ENCODE measurements around the gene DUT.

DUT gene

GRCh38 chr15:48330105-48330785 is 984 bp upstream of the DUT start:
- TF ChIP-seq, protein P1, sequence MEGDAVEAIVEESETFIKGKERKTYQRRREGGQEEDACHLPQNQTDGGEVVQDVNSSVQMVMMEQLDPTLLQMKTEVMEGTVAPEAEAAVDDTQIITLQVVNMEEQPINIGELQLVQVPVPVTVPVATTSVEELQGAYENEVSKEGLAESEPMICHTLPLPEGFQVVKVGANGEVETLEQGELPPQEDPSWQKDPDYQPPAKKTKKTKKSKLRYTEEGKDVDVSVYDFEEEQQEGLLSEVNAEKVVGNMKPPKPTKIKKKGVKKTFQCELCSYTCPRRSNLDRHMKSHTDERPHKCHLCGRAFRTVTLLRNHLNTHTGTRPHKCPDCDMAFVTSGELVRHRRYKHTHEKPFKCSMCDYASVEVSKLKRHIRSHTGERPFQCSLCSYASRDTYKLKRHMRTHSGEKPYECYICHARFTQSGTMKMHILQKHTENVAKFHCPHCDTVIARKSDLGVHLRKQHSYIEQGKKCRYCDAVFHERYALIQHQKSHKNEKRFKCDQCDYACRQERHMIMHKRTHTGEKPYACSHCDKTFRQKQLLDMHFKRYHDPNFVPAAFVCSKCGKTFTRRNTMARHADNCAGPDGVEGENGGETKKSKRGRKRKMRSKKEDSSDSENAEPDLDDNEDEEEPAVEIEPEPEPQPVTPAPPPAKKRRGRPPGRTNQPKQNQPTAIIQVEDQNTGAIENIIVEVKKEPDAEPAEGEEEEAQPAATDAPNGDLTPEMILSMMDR (conservative IDR thresholded peaks at IDR 0.05; ENCODE audit: low read depth, low read length) = no peak
- H2AFZ ChIP-seq (ENCODE audit: low read depth) = peak overlapping the region; percentile 85

DNA sequence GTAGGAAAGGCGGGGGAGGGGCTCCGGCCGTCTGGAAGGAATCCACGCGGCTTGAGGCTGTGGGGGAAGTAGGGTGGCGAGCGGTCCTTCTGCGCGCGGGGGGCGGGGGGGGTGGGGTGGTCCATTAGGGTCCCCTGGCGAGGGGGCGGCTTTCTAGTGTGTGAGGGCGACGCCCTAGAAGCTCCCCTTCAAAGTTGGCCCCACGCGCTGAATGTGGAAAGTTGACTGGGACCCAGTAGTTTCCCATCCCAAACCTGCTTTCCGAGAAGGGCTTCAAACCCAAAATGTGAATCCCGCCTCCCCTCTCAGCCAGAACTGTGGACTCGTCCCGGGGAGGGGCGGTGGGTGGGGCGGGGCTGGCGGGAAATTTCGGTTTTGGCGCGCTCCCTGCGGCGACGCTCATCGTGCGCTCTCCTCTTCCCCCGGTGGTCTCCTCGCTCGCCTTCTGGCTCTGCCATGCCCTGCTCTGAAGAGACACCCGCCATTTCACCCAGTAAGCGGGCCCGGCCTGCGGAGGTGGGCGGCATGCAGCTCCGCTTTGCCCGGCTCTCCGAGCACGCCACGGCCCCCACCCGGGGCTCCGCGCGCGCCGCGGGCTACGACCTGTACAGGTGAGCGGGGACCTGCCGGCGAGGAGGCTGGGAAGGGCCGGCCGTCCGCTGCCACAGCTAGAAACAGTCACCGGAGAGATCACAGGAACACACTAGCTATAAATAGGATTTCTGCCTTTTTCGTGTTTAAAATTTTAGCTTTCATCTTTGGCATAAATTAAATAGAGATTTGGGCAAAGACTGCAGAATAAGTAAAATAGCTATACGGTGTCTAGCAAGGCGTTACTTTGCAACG is 790 bp downstream of the DUT start:
- peak overlapping the region; percentile 95 for H3K27ac ChIP-seq
- TF ChIP-seq, protein P1 (conservative IDR thresholded peaks at IDR 0.05; ENCODE audit: low read depth, low read length) = no peak
- no peaks in the 10 kb centered on the region for H3K27me3 ChIP-seq (ENCODE audit: insufficient read depth, low read depth)
- H3K4me3 ChIP-seq (IDR thresholded peaks at IDR 0.05; ENCODE audit: insufficient read depth, low read depth, low read length) = peak overlapping the region; percentile 1
- peak overlapping the region; percentile 96 for H3K9ac ChIP-seq
- no peaks in the 10 kb centered on the region for H3K36me3 ChIP-seq (ENCODE audit: insufficient read depth)
- H3K79me2 ChIP-seq (ENCODE audit: insufficient read depth, low read depth) = peaks cover 42% of the 10 kb centered on the region
- peaks cover 39% of the 10 kb centered on the region for H3K4me1 ChIP-seq (ENCODE audit: low read depth, poor library complexity, severe bottlenecking)
- H4K20me1 ChIP-seq (ENCODE audit: insufficient read depth) = no peaks in the 10 kb centered on the region
- peak overlapping the region; percentile 85 for H2AFZ ChIP-seq (ENCODE audit: low read depth)
- peak overlapping the region; percentile 94 for H3K4me2 ChIP-seq

More at GRCh38 chr15:48330105-48330785, 984 bp upstream of the DUT start:
- no peaks in the 10 kb centered on the region for H3K27me3 ChIP-seq (ENCODE audit: insufficient read depth, low read depth)
- no peaks in the 10 kb centered on the region for H3K36me3 ChIP-seq (ENCODE audit: insufficient read depth)
- H3K4me3 ChIP-seq (IDR thresholded peaks at IDR 0.05; ENCODE audit: insufficient read depth, low read depth, low read length) = no peak overlapping the region
- H4K20me1 ChIP-seq (ENCODE audit: insufficient read depth) = no peaks in the 10 kb centered on the region
- H3K79me2 ChIP-seq (ENCODE audit: insufficient read depth, low read depth) = peaks cover 42% of the 10 kb centered on the region
- H3K4me2 ChIP-seq = peak overlapping the region; percentile 94
- H3K9ac ChIP-seq = peak overlapping the region; percentile 96
- H3K27ac ChIP-seq = peak overlapping the region; percentile 95
- H3K4me1 ChIP-seq (ENCODE audit: low read depth, poor library complexity, severe bottlenecking) = peaks cover 31% of the 10 kb centered on the region

GRCh38 chr15:48332642-48333034 is 1.4 kb downstream of the DUT start:
- Histone ChIP-seq H3K27ac (peak overlapping the region; percentile 95), H2AFZ (ENCODE audit: low read depth) (peak overlapping the region; percentile 85), H3K36me3 (ENCODE audit: insufficient read depth) (no peaks in the 10 kb centered on the region), H3K79me2 (ENCODE audit: insufficient read depth, low read depth) (peaks cover 42% of the 10 kb centered on the region), H3K4me3 (IDR thresholded peaks at IDR 0.05; ENCODE audit: insufficient read depth, low read depth, low read length) (no peak overlapping the region), H4K20me1 (ENCODE audit: insufficient read depth) (no peaks in the 10 kb centered on the region), H3K9ac (peak overlapping the region; percentile 96), H3K4me1 (ENCODE audit: low read depth, poor library complexity, severe bottlenecking) (peaks cover 39% of the 10 kb centered on the region), H3K4me2 (peak overlapping the region; percentile 87), H3K27me3 (ENCODE audit: insufficient read depth, low read depth) (no peaks in the 10 kb centered on the region)
- TF ChIP-seq, protein P1 (conservative IDR thresholded peaks at IDR 0.05; ENCODE audit: low read depth, low read length) = no peak

DNA sequence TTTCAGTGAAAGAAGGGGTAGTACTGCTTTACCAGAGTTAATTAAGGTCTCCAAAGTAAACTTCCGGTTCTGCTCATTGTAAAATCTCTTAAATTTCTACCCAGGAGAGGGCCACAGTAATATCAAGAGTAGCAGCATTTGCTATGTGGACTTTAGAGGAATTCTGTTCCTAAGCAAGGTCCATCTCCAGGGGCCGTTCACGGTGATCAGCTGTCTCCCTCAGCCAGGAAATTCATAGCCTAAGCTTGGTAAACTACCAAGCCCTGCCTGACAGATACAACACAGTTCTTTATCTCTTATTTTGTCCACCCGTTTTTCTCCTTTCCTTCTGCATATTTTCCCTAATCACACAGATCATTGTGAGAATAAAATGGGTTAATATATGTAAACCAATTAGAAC is 2.3 kb downstream of the DUT start:
- Histone ChIP-seq H3K4me3 (IDR thresholded peaks at IDR 0.05; ENCODE audit: insufficient read depth, low read depth, low read length) (no peak overlapping the region), H3K36me3 (ENCODE audit: insufficient read depth) (no peaks in the 10 kb centered on the region), H3K27ac (no peak overlapping the region), H3K9ac (peak overlapping the region; percentile 96; the same call in 1 of the 2 replicates), H2AFZ (ENCODE audit: low read depth) (no peak overlapping the region), H3K27me3 (ENCODE audit: insufficient read depth, low read depth) (no peaks in the 10 kb centered on the region), H3K4me2 (peak overlapping the region; percentile 87), H4K20me1 (ENCODE audit: insufficient read depth) (no peaks in the 10 kb centered on the region), H3K4me1 (ENCODE audit: low read depth, poor library complexity, severe bottlenecking) (peaks cover 39% of the 10 kb centered on the region), H3K79me2 (ENCODE audit: insufficient read depth, low read depth) (peaks cover 42% of the 10 kb centered on the region)
- TF ChIP-seq, protein P1 (conservative IDR thresholded peaks at IDR 0.05; ENCODE audit: low read depth, low read length) = no peak
